HG03565 (cell line): Measurements from ENCODE around the gene TMEM50A.
"Not testable (repeated sequence)": the region's sequence is repeated elsewhere in the genome, so short reads cannot be mapped to it uniquely, and the experiment has no call there.

Experiments
- ATAC-seq: cut with Tn5 transposase; IDR thresholded peaks from one replicate; pipeline ENCODE4 v1.9.1; 2021; ENCODE audit warnings: mild to moderate bottlenecking, moderate library complexity; ENCODE audit not compliant: unreplicated experiment

Gene TMEM50A

DNA sequence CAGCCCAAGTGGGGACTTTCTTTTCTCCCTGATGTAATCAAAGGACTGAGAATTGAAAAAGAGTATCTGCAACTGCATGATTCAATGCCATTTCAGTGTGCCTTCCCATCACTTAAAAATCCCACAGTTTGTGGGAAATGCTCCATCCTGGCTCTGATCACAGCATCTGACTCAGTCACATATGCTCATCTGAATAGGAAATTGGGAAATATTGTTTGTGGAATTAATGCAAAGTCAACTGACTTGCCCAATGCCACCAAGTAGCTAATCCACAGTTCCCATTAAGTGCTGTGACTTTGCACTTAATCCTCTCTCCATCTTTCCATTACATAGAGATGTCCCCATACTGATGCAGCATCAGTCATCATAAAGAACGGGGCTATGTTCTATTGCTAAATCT is 45.0 kb downstream of the TMEM50A start:
- ATAC-seq: not testable (repeated sequence)

DNA sequence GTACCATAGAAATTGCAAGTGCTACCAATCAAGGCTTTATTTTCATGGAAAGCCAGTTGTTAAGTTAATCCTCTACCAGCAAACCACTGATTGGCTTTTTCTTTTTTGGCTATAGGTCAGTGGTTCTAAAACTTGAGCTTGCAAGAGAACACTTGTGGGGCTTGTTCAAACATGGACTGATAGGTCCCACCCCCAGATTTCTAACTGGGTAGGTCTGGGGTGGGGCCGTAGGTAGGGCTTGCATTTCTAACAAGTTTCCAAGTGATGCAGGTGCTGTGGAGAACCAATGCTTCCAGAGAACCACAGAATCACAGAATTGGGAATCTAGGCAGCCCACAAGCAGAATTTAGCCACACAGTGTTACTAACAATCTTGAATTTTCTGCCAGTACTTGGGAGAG is 45.7 kb downstream of the TMEM50A start:
- not testable (repeated sequence) for ATAC-seq

GRCh38 chr1:25387096-25387495 is 49.0 kb downstream of the TMEM50A start:
- ATAC-seq: not testable (repeated sequence)

DNA sequence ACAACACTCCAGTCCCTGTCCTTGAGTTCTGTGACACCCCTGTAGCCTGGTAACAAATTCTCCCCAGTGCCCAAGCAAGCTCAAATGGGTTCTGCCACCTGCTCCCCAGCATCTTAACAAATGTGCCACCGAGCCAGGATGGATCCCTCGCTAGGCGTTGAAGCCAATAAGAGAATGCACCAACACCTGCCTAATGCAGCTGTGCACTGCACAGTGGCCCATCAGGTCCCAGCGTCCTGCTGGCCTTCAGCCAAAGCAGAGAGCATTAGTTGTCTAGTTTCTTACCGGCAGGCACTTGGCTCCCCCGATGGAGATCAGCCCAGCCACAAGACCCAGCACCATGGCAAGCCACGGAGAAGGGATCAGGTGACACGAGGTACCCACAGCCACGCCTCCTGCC is 50.6 kb downstream of the TMEM50A start:
- not testable (repeated sequence) for ATAC-seq

DNA sequence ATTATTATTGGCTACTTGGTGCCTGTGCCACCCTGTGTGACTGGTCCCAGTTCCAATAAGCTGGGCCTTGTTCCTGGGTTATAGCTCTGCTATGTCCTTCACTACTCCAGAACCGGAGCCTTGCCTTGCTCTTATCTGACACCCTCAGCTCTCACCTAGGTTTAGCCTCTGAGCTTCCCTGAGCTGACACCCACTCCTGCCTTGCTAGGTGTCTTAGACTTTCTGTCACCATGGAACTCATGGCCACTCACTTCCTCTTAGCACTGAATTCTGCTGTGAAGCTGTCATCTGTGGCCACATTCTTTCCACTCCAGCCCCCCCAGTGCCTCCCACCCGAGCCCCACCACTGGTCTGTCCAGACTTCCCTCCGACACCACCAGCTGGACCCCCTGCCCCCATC is 51.6 kb downstream of the TMEM50A start:
- ATAC-seq: not testable (repeated sequence)

DNA sequence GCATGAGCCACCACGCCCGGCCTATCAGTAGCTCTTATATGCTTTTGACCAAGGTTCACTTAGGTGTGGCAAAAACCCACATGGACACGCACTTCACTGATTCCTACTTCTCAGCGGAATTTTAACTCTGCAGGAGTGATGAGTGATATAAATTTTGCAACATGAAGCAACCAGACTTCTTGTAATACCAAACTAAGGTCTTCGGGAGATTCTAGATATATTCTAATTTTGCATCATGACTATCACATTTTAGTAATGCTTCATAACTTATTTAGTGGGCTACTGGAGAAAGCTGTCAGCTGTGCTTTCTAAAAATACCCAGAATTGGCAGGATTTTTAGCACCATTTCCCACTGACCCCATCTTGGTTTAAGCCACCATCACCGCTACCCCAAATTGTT is 54.7 kb downstream of the TMEM50A start:
- ATAC-seq: no peak

- ATAC-seq: not testable (repeated sequence)
Observed at GRCh38 chr1:25397549-25397948, 59.4 kb downstream of the TMEM50A start.

GRCh38 chr1:25398079-25398478 is 59.9 kb downstream of the TMEM50A start:
- ATAC-seq: not testable (repeated sequence)

GRCh38 chr1:25402947-25403803 is 65.0 kb downstream of the TMEM50A start:
- ATAC-seq: not testable (repeated sequence)

- not testable (repeated sequence) for ATAC-seq
Observed at GRCh38 chr1:25405731-25406305, 67.7 kb downstream of the TMEM50A start.

DNA sequence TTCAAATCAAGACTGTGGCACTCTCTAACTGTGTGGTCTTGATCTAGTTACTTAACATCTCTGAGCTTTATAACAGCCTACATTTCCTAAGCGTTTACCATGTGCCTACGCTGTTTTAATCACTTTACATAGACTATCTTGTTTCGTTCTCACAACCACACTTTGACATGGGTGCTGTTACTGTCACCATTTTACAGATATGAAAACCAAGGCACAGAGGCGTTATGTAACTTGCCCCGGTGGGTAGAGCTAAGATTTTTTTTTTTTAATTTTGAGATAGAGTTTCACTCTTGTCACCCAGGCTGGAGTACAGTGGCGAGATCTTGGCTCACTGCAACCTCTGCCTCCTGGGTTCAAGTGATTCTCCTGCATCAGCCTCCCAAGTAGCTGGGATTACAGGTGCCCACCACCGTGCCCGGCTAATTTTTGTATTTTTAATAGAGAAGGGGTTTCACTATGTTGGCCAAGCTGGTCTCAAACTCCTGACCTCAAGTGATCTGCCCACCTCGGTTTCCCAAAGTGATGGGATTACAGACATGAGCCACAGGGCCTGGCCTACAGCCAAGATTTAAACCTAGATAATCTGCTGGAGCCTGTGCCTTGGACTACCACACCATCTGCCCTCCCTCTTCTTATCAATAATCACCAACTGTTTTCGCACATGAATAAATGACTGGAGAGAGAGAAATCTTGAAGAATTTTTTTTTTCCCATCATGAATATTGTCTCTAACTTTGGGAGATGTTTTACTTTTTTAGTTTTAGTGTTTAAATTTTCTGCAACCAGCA is 71.7 kb downstream of the TMEM50A start:
- not testable (repeated sequence) for ATAC-seq
